ENCODE measurements around the gene PMS1. TPM values are rescaled to one million over a fixed set of nuclear protein-coding genes. Genes with fewer than 3 reads are reported as not detected.

PMS1 gene
- polyA plus RNA-seq, 1 of the 3 experiments (the other 2 are of a cell fraction) = 7.7 TPM

DNA sequence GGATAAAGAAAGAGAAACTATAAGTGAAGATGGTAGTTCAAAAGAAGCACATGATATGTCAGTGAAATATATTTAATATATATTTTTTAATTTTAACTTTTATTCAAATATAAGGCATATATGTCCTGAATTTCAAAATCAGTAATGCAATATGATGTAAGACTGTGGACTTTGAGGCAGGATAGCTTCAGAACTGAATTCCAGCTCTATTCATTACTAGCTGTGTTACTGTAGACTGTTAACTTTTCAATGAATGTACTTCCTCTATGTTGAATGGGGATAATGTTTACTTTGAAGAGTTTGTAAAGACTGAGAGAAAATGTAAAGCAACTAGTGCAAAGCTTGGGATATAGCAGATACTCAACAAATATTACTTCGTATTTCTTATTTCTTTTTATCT lies 112.6 kb downstream of the PMS1 start:
- Histone ChIP-seq H3K4me2 (no peak overlapping the region), H3K79me2 (ENCODE audit: insufficient read depth) (no peaks in the 10 kb centered on the region), H3K9me3 (no peaks in the 10 kb centered on the region), H4K20me1 (ENCODE audit: insufficient read depth) (no peaks in the 10 kb centered on the region), H3K4me1 (ENCODE audit: control insufficient read depth in 1 of 2, insufficient read depth in 2 of 2, low read depth in 1 of 2, low read length in 1 of 2) (no peaks in the 10 kb centered on the region; a peak in 1 of 4 replicates), H3K27me3 (ENCODE audit: insufficient read depth) (no peaks in the 10 kb centered on the region), H2AFZ (ENCODE audit: low read depth) (no peak overlapping the region), H3K9me2 (no peaks in the 10 kb centered on the region), H3K36me3 (replicated peaks in 1 of 2; ENCODE audit: control insufficient read depth in 1 of 2, insufficient read depth in 2 of 2, low read length in 1 of 2) (no peaks in the 10 kb centered on the region), H3K27ac (ENCODE audit: low read depth in 2 of 2, low read length in 1 of 2) (no peak overlapping the region), H3K4me3 (ENCODE audit: low read depth in 2 of 2, low read length in 1 of 2) (no peak overlapping the region), H3F3A (replicated peaks; ENCODE audit: insufficient read depth) (no peaks in the 10 kb centered on the region), H3K9ac (no peak overlapping the region)
- ChIA-PET POLR2A (no interaction called here), CTCF (no interaction called here)
- TF ChIP-seq SIN3A (IDR thresholded peaks at IDR 0.05; ENCODE audit: borderline replicate concordance, low read depth, low read length) = no peak
- TF ChIP-seq RXRA (IDR thresholded peaks at IDR 0.05; ENCODE audit: borderline replicate concordance, low read depth) = no peak
- TF ChIP-seq CTCF (IDR thresholded peaks at IDR 0.05) = no peak
- no peak for TF ChIP-seq MEF2A (IDR thresholded peaks at IDR 0.05; ENCODE audit: borderline replicate concordance, low read depth)
- TF ChIP-seq, protein P1, sequence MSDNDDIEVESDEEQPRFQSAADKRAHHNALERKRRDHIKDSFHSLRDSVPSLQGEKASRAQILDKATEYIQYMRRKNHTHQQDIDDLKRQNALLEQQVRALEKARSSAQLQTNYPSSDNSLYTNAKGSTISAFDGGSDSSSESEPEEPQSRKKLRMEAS (IDR thresholded peaks at IDR 0.05; ENCODE audit: low read depth) = no peak
- no peak for TF ChIP-seq YY1 (IDR thresholded peaks at IDR 0.05; ENCODE audit: low read depth)
- TF ChIP-seq ELF1 (IDR thresholded peaks at IDR 0.05) = no peak
- TF ChIP-seq TEAD4 (IDR thresholded peaks at IDR 0.05; ENCODE audit: borderline replicate concordance, insufficient read depth) = no peak
- TF ChIP-seq MXI1 (IDR thresholded peaks at IDR 0.05; ENCODE audit: low read depth, low read length) = no peak
- no peak for TF ChIP-seq ZBTB33 (IDR thresholded peaks at IDR 0.05; ENCODE audit: borderline replicate concordance, low read depth)
- no peak for TF ChIP-seq GATA2 (CRISPR knock-in tag; IDR thresholded peaks at IDR 0.05)
- TF ChIP-seq EZH2phosphoT487 (IDR thresholded peaks at IDR 0.05; ENCODE audit: borderline replicate concordance, low read depth) = no peak
- TF ChIP-seq, protein P2, sequence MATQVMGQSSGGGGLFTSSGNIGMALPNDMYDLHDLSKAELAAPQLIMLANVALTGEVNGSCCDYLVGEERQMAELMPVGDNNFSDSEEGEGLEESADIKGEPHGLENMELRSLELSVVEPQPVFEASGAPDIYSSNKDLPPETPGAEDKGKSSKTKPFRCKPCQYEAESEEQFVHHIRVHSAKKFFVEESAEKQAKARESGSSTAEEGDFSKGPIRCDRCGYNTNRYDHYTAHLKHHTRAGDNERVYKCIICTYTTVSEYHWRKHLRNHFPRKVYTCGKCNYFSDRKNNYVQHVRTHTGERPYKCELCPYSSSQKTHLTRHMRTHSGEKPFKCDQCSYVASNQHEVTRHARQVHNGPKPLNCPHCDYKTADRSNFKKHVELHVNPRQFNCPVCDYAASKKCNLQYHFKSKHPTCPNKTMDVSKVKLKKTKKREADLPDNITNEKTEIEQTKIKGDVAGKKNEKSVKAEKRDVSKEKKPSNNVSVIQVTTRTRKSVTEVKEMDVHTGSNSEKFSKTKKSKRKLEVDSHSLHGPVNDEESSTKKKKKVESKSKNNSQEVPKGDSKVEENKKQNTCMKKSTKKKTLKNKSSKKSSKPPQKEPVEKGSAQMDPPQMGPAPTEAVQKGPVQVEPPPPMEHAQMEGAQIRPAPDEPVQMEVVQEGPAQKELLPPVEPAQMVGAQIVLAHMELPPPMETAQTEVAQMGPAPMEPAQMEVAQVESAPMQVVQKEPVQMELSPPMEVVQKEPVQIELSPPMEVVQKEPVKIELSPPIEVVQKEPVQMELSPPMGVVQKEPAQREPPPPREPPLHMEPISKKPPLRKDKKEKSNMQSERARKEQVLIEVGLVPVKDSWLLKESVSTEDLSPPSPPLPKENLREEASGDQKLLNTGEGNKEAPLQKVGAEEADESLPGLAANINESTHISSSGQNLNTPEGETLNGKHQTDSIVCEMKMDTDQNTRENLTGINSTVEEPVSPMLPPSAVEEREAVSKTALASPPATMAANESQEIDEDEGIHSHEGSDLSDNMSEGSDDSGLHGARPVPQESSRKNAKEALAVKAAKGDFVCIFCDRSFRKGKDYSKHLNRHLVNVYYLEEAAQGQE (IDR thresholded peaks at IDR 0.05; ENCODE audit: low read depth, low read length) = no peak
- no peak for TF ChIP-seq TCF12 (IDR thresholded peaks at IDR 0.05)
- TF ChIP-seq TAF1 (IDR thresholded peaks at IDR 0.05; ENCODE audit: borderline replicate concordance, low read depth, low read length) = no peak
- no peak for TF ChIP-seq PBX3 (IDR thresholded peaks at IDR 0.05)
- TF ChIP-seq POLR2AphosphoS5 (IDR thresholded peaks at IDR 0.05; ENCODE audit: low read depth, low read length) = no peak
- TF ChIP-seq EP300 (IDR thresholded peaks at IDR 0.05; ENCODE audit: borderline replicate concordance in 1 of 2, low read depth in 1 of 2, low read length in 1 of 2) = no peak
- no peak for TF ChIP-seq FOXJ3 (CRISPR knock-in tag; IDR thresholded peaks at IDR 0.05)
- TF ChIP-seq RCOR1 (IDR thresholded peaks at IDR 0.05; ENCODE audit: low read length) = no peak
- WGBS (ENCODE audit: low lambda C conversion rate) = 80% methylated on average over 1 of the region's 1 CpG
- DNase-seq = no peak
